Stimulated activated naive CD8-positive, alpha-beta T cell treated with anti-CD3 and anti-CD28 coated beads, Interleukin-15, amount 100 ng/mL, for 72 hours (primary cell): Measurements from ENCODE around the gene UBL7.
"Not testable (repeated sequence)": the region's sequence is repeated elsewhere in the genome, so short reads cannot be mapped to it uniquely, and the experiment has no call there.

Source experiments
- ATAC-seq: fragments of 150-1000 bp; cut with Tn5 transposase; 2 replicates; pipeline ENCODE4 v1.10.0; 2021; ENCODE audit warnings: mild to moderate bottlenecking, moderate library complexity
- DNase-seq, 2 donors: peaks; one replicate each; pipeline ENCODE4 v3.0.0; 2021 to 2022
- H3K27ac Mint-ChIP-seq, 2 donors: one replicate each; pipeline ENCODE4 v1.8.0; 2022; ENCODE audit warnings: mild to moderate bottlenecking in 2 of 2, mixed read lengths in 2 of 2, moderate library complexity in 2 of 2
- H3K27me3 Mint-ChIP-seq: one replicate; pipeline ENCODE4 v1.8.0; 2022; ENCODE audit warnings: mixed read lengths
- H3K4me1 Mint-ChIP-seq: one replicate; pipeline ENCODE4 v1.8.0; 2022; ENCODE audit warnings: mild to moderate bottlenecking, mixed read lengths
- H3K4me3 Mint-ChIP-seq, 2 donors: one replicate each; pipeline ENCODE4 v1.8.0; 2022; ENCODE audit warnings: mild to moderate bottlenecking in 2 of 2, mixed read lengths in 2 of 2, moderate library complexity in 1 of 2
- H3K9me3 Mint-ChIP-seq, 2 donors: one replicate each; pipeline ENCODE4 v1.8.0; 2022; ENCODE audit warnings: mixed read lengths in 2 of 2

The UBL7 gene

GRCh38 chr15:74460871-74461846, at the start of gene UBL7:
Gene UBL7 (minus strand): TSS chr15:74461160. CDS start chr15:74458867, 2,293 bp downstream.
- no peaks in the 10 kb centered on the region for H3K27me3 Mint-ChIP-seq
- peak; percentile 98 for ATAC-seq
- H3K4me3 Mint-ChIP-seq: peak within 1 kb of the TSS; percentile 93 to 98
- peak; percentile 92 to 96 for DNase-seq
- H3K4me1 Mint-ChIP-seq: peaks cover 65% of the 10 kb centered on the region
- peaks cover 9 to 10% of the 10 kb centered on the region in 2 donors for H3K9me3 Mint-ChIP-seq
- peak within 1 kb of the TSS; percentile 97 to 98 for H3K27ac Mint-ChIP-seq

- H3K9me3 Mint-ChIP-seq: no peaks in the 10 kb centered on the region
- no peak overlapping the region for H3K27ac Mint-ChIP-seq
- no peaks in the 10 kb centered on the region for H3K27me3 Mint-ChIP-seq
- no peak overlapping the region for H3K4me3 Mint-ChIP-seq
- peaks cover under 1% of the 10 kb centered on the region for H3K4me1 Mint-ChIP-seq
- ATAC-seq: no peak
- no peak for DNase-seq
These were observed 45.5 kb upstream of the UBL7 start for GRCh38 chr15:74506515-74506840.

- Mint-ChIP-seq H3K27me3 (no peaks in the 10 kb centered on the region), H3K9me3 (no peaks in the 10 kb centered on the region), H3K4me3 (no peak overlapping the region), H3K27ac (no peak overlapping the region), H3K4me1 (no peaks in the 10 kb centered on the region)
- DNase-seq (no peak), ATAC-seq (no peak)
These were observed 45.0 kb upstream of the UBL7 start for GRCh38 chr15:74505837-74506514.

GRCh38 chr15:74504836-74505235, 43.9 kb upstream of the UBL7 start:
- Mint-ChIP-seq H3K9me3 (no peaks in the 10 kb centered on the region), H3K27ac (peak overlapping the region in 1 of 2 donors; percentile 27), H3K27me3 (no peaks in the 10 kb centered on the region), H3K4me1 (no peaks in the 10 kb centered on the region), H3K4me3 (no peak overlapping the region)
- DNase-seq (no peak), ATAC-seq (no peak)

- H3K27ac Mint-ChIP-seq: no peak overlapping the region
- no peak for ATAC-seq
- no peaks in the 10 kb centered on the region for H3K27me3 Mint-ChIP-seq
- no peak overlapping the region for H3K4me3 Mint-ChIP-seq
- H3K9me3 Mint-ChIP-seq: no peaks in the 10 kb centered on the region
- no peaks in the 10 kb centered on the region for H3K4me1 Mint-ChIP-seq
- DNase-seq: no peak
These were observed 43.5 kb upstream of the UBL7 start for GRCh38 chr15:74504418-74504817.

GRCh38 chr15:74502301-74502700, 41.3 kb upstream of the UBL7 start:
- no peaks in the 10 kb centered on the region for H3K4me1 Mint-ChIP-seq
- ATAC-seq (no peak), DNase-seq (peak in 1 of 2 donors; percentile 9)
- no peak overlapping the region for H3K4me3 Mint-ChIP-seq
- H3K9me3 Mint-ChIP-seq: no peaks in the 10 kb centered on the region
- H3K27me3 Mint-ChIP-seq: no peaks in the 10 kb centered on the region
- no peak overlapping the region for H3K27ac Mint-ChIP-seq

GRCh38 chr15:74500401-74500800, 39.4 kb upstream of the UBL7 start:
- Mint-ChIP-seq H3K27me3 (no peaks in the 10 kb centered on the region), H3K9me3 (no peaks in the 10 kb centered on the region), H3K4me3 (no peak overlapping the region), H3K27ac (no peak overlapping the region), H3K4me1 (no peaks in the 10 kb centered on the region)
- ATAC-seq (no peak), DNase-seq (no peak)

- Mint-ChIP-seq H3K9me3 (no peaks in the 10 kb centered on the region), H3K4me3 (no peak overlapping the region), H3K27me3 (no peaks in the 10 kb centered on the region), H3K27ac (peak overlapping the region in 1 of 2 donors; percentile 19), H3K4me1 (no peaks in the 10 kb centered on the region)
- DNase-seq (no peak), ATAC-seq (no peak)
These were observed 38.4 kb upstream of the UBL7 start for GRCh38 chr15:74499366-74499765.

- ATAC-seq (no peak), DNase-seq (no peak)
- Mint-ChIP-seq H3K9me3 (no peaks in the 10 kb centered on the region), H3K4me3 (no peak overlapping the region), H3K27ac (no peak overlapping the region), H3K4me1 (no peaks in the 10 kb centered on the region), H3K27me3 (no peaks in the 10 kb centered on the region)
These were observed 36.6 kb upstream of the UBL7 start for GRCh38 chr15:74497584-74497983.

GRCh38 chr15:74496648-74497047, 35.7 kb upstream of the UBL7 start:
- Mint-ChIP-seq H3K4me3 (no peak overlapping the region), H3K27me3 (no peaks in the 10 kb centered on the region), H3K27ac (no peak overlapping the region), H3K4me1 (no peaks in the 10 kb centered on the region), H3K9me3 (no peaks in the 10 kb centered on the region)
- ATAC-seq (no peak), DNase-seq (no peak)

- Mint-ChIP-seq H3K9me3 (no peaks in the 10 kb centered on the region), H3K4me3 (peak overlapping the region; percentile 71 to 82), H3K4me1 (peaks cover 31% of the 10 kb centered on the region), H3K27me3 (no peaks in the 10 kb centered on the region), H3K27ac (peak overlapping the region; percentile 74 to 91)
- DNase-seq: no peak
- ATAC-seq: no peak
These were observed 29.4 kb upstream of the UBL7 start for GRCh38 chr15:74490339-74490689.

- peak overlapping the region; percentile 71 to 82 for H3K4me3 Mint-ChIP-seq
- no peaks in the 10 kb centered on the region for H3K9me3 Mint-ChIP-seq
- H3K4me1 Mint-ChIP-seq: peaks cover 31% of the 10 kb centered on the region
- DNase-seq: peak; percentile 79 to 85
- peak; percentile 96 for ATAC-seq
- no peaks in the 10 kb centered on the region for H3K27me3 Mint-ChIP-seq
- peak overlapping the region; percentile 74 to 91 for H3K27ac Mint-ChIP-seq
These were observed 28.8 kb upstream of the UBL7 start for GRCh38 chr15:74489518-74490338.

- Mint-ChIP-seq H3K27ac (peak overlapping the region in 1 of 2 donors; percentile 20), H3K9me3 (no peaks in the 10 kb centered on the region), H3K4me3 (peak overlapping the region in 1 of 2 donors; percentile 47), H3K4me1 (peaks cover 31% of the 10 kb centered on the region), H3K27me3 (no peaks in the 10 kb centered on the region)
- no peak for DNase-seq
- no peak for ATAC-seq
These were observed 27.8 kb upstream of the UBL7 start for GRCh38 chr15:74488776-74489175.

- peaks cover 3% of the 10 kb centered on the region for H3K4me1 Mint-ChIP-seq
- no peak overlapping the region for H3K4me3 Mint-ChIP-seq
- ATAC-seq (no peak), DNase-seq (no peak)
- no peaks in the 10 kb centered on the region for H3K9me3 Mint-ChIP-seq
- H3K27ac Mint-ChIP-seq: no peak overlapping the region
- no peaks in the 10 kb centered on the region for H3K27me3 Mint-ChIP-seq
These were observed 21.7 kb upstream of the UBL7 start for GRCh38 chr15:74482661-74483060.

- H3K9me3 Mint-ChIP-seq, DNase-seq, H3K4me1 Mint-ChIP-seq, H3K27me3 Mint-ChIP-seq, ATAC-seq, H3K4me3 Mint-ChIP-seq: not testable (repeated sequence)
- H3K27ac Mint-ChIP-seq: peak overlapping the region in 1 of 2 donors; percentile 42
These were observed 19.4 kb upstream of the UBL7 start for GRCh38 chr15:74480364-74480763.
